HCT116 (cell line): ENCODE measurements around the gene STH. TPM values are rescaled to one million over a fixed set of nuclear protein-coding genes. Genes with fewer than 3 reads are reported as not detected.

ENCODE experiments used
- ATAC-seq: fragments of 200-7000 bp; cut with Tn5 transposase; 2 replicates; pipeline ENCODE4 v1.9.1; 2020; ENCODE audit warnings: mild to moderate bottlenecking, moderate library complexity
- BruUV-seq: library from RNA; stranded (reverse); fragments of 400-500 nt; replicated peaks from 2 replicates; lab custom pipeline; 2021; lab: Mats Ljungman, UMichigan
- CTCF ChIA-PET: fragments of 300-600 bp; sonication (Branson Sonifier 250); formaldehyde crosslinking; loops from one replicate; lab custom pipeline; 2021; ENCODE audit warnings: antibody characterized with exemption; lab: Charles Lee
- POLR2A ChIA-PET: fragments of 300-600, 350-600 bp; sonication (Branson Sonifier 250); formaldehyde crosslinking; loops from one replicate; lab custom pipeline; 2021; ENCODE audit warnings: antibody characterized with exemption; lab: Charles Lee
- RAD21 ChIA-PET, 2 experiments: fragments of 300-600 bp; sonication (Branson Sonifier 250); formaldehyde crosslinking; loops; one replicate each; lab custom pipeline; 2023; ENCODE audit warnings: low total read pairs in 2 of 2; ENCODE audit not compliant: uncharacterized antibody in 2 of 2, unreplicated experiment in 2 of 2, low non-redundant PET in 1 of 2; lab: Charles Lee
- DNase-seq: peaks from one replicate; pipeline ENCODE4 v3.0.0-alpha.2; 2010; ENCODE audit warnings: low read depth, low spot score
- H2AFZ ChIP-seq: fragments of 200-600 bp; shearing (Covaris generic), sonication (generic); 2 replicates; pipeline ENCODE4 v1.6.1; 2017; ENCODE audit warnings: low read depth, mixed run types, mixed read lengths, antibody characterized with exemption, low read length; ENCODE audit not compliant: poor library complexity, severe bottlenecking
- H3K27ac ChIP-seq: 2 replicates; pipeline ENCODE4 v1.5.1; 2012; ENCODE audit warnings: low read depth, low read length
- H3K27me3 ChIP-seq: fragments of 200-600 bp; sonication (generic); 2 replicates; pipeline ENCODE4 v1.6.1; 2016; ENCODE audit warnings: mixed run types, low read length, mixed read lengths; ENCODE audit not compliant: insufficient read depth
- H3K36me3 ChIP-seq, 2 experiments: fragments of 200-500 bp in 1 of 2; fragments of 200-600 bp in 1 of 2; sonication (Bioruptor generic) in 1 of 2; sonication (generic) in 1 of 2; 2 replicates each; pipeline versions ENCODE4 v1.5.1 to v1.6.1; 2014 to 2016; ENCODE audit warnings: low read length in 2 of 2, inconsistent platforms in 1 of 2, mixed read lengths in 1 of 2, mixed run types in 1 of 2; ENCODE audit not compliant: insufficient read depth in 2 of 2, control insufficient read depth in 1 of 2
- H3K4me1 ChIP-seq, 2 experiments: fragments of 200-600 bp in 1 of 2; sonication (generic) in 1 of 2; 2 replicates each; pipeline versions ENCODE4 v1.5.1 to v1.6.1; 2012 to 2017; ENCODE audit warnings: low read length in 2 of 2, inconsistent platforms in 1 of 2, mild to moderate bottlenecking in 1 of 2, mixed read lengths in 1 of 2, mixed run types in 1 of 2, moderate library complexity in 1 of 2; ENCODE audit not compliant: insufficient read depth in 2 of 2, control insufficient read depth in 1 of 2
- H3K4me2 ChIP-seq: fragments of 200-600 bp; sonication (generic); 2 replicates; pipeline ENCODE4 v1.6.1; 2017; ENCODE audit warnings: mixed run types, low read length, mixed read lengths
- H3K4me3 ChIP-seq, 2 experiments: fragments of 200-600 bp in 1 of 2; sonication (generic) in 1 of 2; replicated peaks in 1 of 2; 2 replicates each; pipeline ENCODE4 v1.5.1; 2011 to 2016; ENCODE audit warnings: low read length in 2 of 2, control low read depth in 1 of 2, low read depth in 1 of 2, mild to moderate bottlenecking in 1 of 2, mixed read lengths in 1 of 2, mixed run types in 1 of 2
- H3K79me2 ChIP-seq: fragments of 200-600 bp; sonication (generic); 2 replicates; pipeline ENCODE4 v1.6.1; 2017; ENCODE audit warnings: mild to moderate bottlenecking, mixed run types, low read length, moderate library complexity, mixed read lengths; ENCODE audit not compliant: insufficient read depth
- H3K9ac ChIP-seq: fragments of 200-600 bp; sonication (generic); 2 replicates; pipeline ENCODE4 v1.6.1; 2016; ENCODE audit warnings: low read length, mixed read lengths
- H3K9me2 ChIP-seq: fragments of 200-600 bp; sonication (generic), shearing (Covaris generic); 2 replicates; pipeline ENCODE4 v1.6.1; 2017; ENCODE audit warnings: mixed run types, mild to moderate bottlenecking, moderate library complexity; ENCODE audit not compliant: insufficient read depth
- H3K9me3 ChIP-seq, 2 experiments: fragments of 200-500 bp in 1 of 2; fragments of 200-600 bp in 1 of 2; sonication (Bioruptor generic) in 1 of 2; sonication (generic) in 1 of 2; 2 replicates each; pipeline ENCODE4 v1.6.1; 2014 to 2017; ENCODE audit warnings: low read length in 2 of 2, mixed read lengths in 2 of 2, inconsistent platforms in 1 of 2, low read depth in 1 of 2, mild to moderate bottlenecking in 1 of 2, mixed run types in 1 of 2, moderate library complexity in 1 of 2; ENCODE audit not compliant: control insufficient read depth in 1 of 2, insufficient read depth in 1 of 2
- H4K20me1 ChIP-seq: fragments of 200-600 bp; sonication (generic), shearing (Covaris generic); 2 replicates; pipeline ENCODE4 v1.6.1; 2017; ENCODE audit warnings: mixed run types, mild to moderate bottlenecking, moderate library complexity; ENCODE audit not compliant: insufficient read depth
- ATF3 ChIP-seq: IDR thresholded peaks from 2 replicates; pipeline ENCODE4 v1.6.1; 2012
- ELF1 ChIP-seq: IDR thresholded peaks from 2 replicates; pipeline ENCODE4 v1.6.1; 2012; ENCODE audit warnings: low read depth, borderline replicate concordance
- EZH2phosphoT487 ChIP-seq: fragments of 200-600 bp; IDR thresholded peaks from 2 replicates; pipeline ENCODE4 v1.6.1; 2018; ENCODE audit warnings: antibody characterized with exemption, borderline replicate concordance
- FOSL1 ChIP-seq: IDR thresholded peaks from 2 replicates; pipeline ENCODE4 v1.6.1; 2012; ENCODE audit warnings: low read depth
- JUND ChIP-seq: IDR thresholded peaks from 2 replicates; pipeline ENCODE4 v1.6.1; 2012
- POLR2A ChIP-seq: IDR thresholded peaks from 2 replicates; pipeline ENCODE4 v1.7.0; 2011; ENCODE audit warnings: borderline replicate concordance; ENCODE audit not compliant: insufficient read depth, insufficient read length; ENCODE audit errors: extremely low read depth
- SIN3A ChIP-seq: IDR thresholded peaks from 2 replicates; pipeline ENCODE4 v1.6.1; 2012; ENCODE audit warnings: low read depth
- TCF7L2 ChIP-seq: IDR thresholded peaks from 2 replicates; pipeline ENCODE4 v1.7.0; 2011; ENCODE audit warnings: borderline replicate concordance, inconsistent platforms; ENCODE audit not compliant: insufficient read depth, insufficient read length; ENCODE audit errors: extremely low read depth
- intact Hi-C: fragments of 100-400 bp; cut with micrococcal nuclease; formaldehyde crosslinking; loops from 2 replicates; pipeline ENCODE4 v1.10.0; 2022
- total RNA-seq: library from RNA; stranded (reverse); gene quantifications from one replicate; pipeline ENCODE4 v1.2.1, GENCODE V29; 2021; ENCODE audit not compliant: unreplicated experiment

STH gene
- total RNA-seq, 1 experiment from 2014 or later: not detected

- TF ChIP-seq FOSL1 (peak; percentile 40; the same call in 1 of the 2 replicates), ELF1 (no peak), SIN3A (no peak), TCF7L2 (peak; percentile 32), POLR2A (no peak), ATF3 (no peak)
- TF ChIP-seq, all 23 proteins: peak for 2
- ChIA-PET CTCF (interaction anchor here (1.5 kb wide), 1 partner anchor 8 kb away, joined by 5 read pairs; no protein-coding TSS in a partner anchor), POLR2A (interaction anchor here (0.6 kb wide), 1 partner anchor 194 kb away, joined by 3 read pairs; no protein-coding TSS in a partner anchor), RAD21 (no interaction called here)
- Histone ChIP-seq H3K9ac (peak overlapping the region; percentile 22; the same call in 1 of the 2 replicates), H3K9me3 (no peaks in the 10 kb centered on the region), H3K27ac (no peak overlapping the region), H3K4me2 (peak overlapping the region; percentile 48), H3K4me3 (peak overlapping the region in 1 of 2 experiments; percentile 21; a peak in 1 of 4 replicates), H3K9me2 (no peaks in the 10 kb centered on the region), H3K4me1 (peaks cover 9 to 31% of the 10 kb centered on the region in 2 experiments), H3K36me3 (no peaks in the 10 kb centered on the region), H4K20me1 (no peaks in the 10 kb centered on the region; the same call in 1 of the 2 replicates), H2AFZ (no peak overlapping the region), H3K27me3 (no peaks in the 10 kb centered on the region), H3K79me2 (no peaks in the 10 kb centered on the region)
- no peak for DNase-seq
- no TSS peak for BruUV-seq
- intact Hi-C loops: no loop called here
- ATAC-seq: peak; percentile 60
Observed at GRCh38 chr17:45954914-45955313, 44.1 kb upstream of the STH start.

DNA sequence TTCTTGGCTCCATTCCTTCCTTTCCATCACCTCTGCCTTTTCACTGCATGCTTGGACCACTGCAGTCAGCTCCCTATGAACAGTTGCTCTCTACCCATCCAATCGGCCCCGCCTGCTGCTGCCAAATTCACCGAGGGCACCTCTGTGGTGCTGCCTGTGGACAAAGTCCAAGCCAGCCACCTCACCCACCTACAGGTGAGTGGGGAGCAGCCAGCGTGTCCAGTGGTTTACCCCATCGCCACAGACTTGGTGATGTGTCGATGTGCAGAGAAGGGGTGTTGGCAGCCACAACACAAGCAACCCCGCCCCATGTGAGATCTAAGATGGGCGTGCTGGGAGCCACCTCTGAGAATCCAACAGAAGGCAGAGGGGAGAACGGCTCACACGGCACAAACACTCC is 43.7 kb upstream of the STH start:
- H3K27ac ChIP-seq: no peak overlapping the region
- TF ChIP-seq SIN3A: no peak
- no peak for TF ChIP-seq JUND
- no peak for TF ChIP-seq EZH2phosphoT487
- TF ChIP-seq, all 23 proteins: peak for 0
- Histone ChIP-seq H2AFZ (no peak overlapping the region), H3K4me3 (peak overlapping the region in 1 of 2 experiments; percentile 21; a peak in 1 of 4 replicates), H3K79me2 (no peaks in the 10 kb centered on the region), H3K36me3 (no peaks in the 10 kb centered on the region), H3K9ac (peak overlapping the region; percentile 22; the same call in 1 of the 2 replicates), H3K4me2 (peak overlapping the region; percentile 48), H3K9me3 (no peaks in the 10 kb centered on the region), H3K9me2 (no peaks in the 10 kb centered on the region), H4K20me1 (no peaks in the 10 kb centered on the region; the same call in 1 of the 2 replicates), H3K27me3 (no peaks in the 10 kb centered on the region), H3K4me1 (peaks cover 9 to 31% of the 10 kb centered on the region in 2 experiments)
- RAD21 ChIA-PET: no interaction called here
- BruUV-seq: no TSS peak
- intact Hi-C loops: no loop called here
- DNase-seq: no peak
- ATAC-seq: peak; percentile 57
- CTCF ChIA-PET: interaction anchor here (1.5 kb wide), 1 partner anchor 9 kb away, joined by 5 read pairs; no protein-coding TSS in a partner anchor
- POLR2A ChIA-PET: interaction anchor here (0.6 kb wide), 1 partner anchor 194 kb away, joined by 3 read pairs; no protein-coding TSS in a partner anchor
